Prostate gland (tissue), 2 donors: ENCODE measurements around the gene CRADD. TPM values are rescaled to one million over a fixed set of nuclear protein-coding genes. Genes with fewer than 3 reads are reported as not detected.

Source experiments
- DNase-seq: peaks from one replicate; pipeline ENCODE4 v3.0.0-alpha.2; 2019; ENCODE audit warnings: low spot score
- H3K27ac ChIP-seq, 2 donors: fragments of 200-600 bp; sonication (generic); 2 replicates each; pipeline ENCODE4 v1.5.1; 2017 to 2019
- H3K27me3 ChIP-seq: fragments of 200-600 bp; sonication (generic); replicated peaks from 2 replicates; pipeline ENCODE4 v1.5.1; 2019; ENCODE audit not compliant: insufficient read depth
- H3K36me3 ChIP-seq, 2 donors: fragments of 200-600 bp; sonication (generic); 1 replicate in 1 of 2; 2 replicates in 1 of 2; pipeline versions ENCODE4 v1.5.1 to v1.8.1; 2017 to 2019
- H3K4me1 ChIP-seq: fragments of 200-600 bp; sonication (generic); replicated peaks from 2 replicates; pipeline ENCODE4 v1.5.1; 2019
- H3K4me3 ChIP-seq, 2 donors: fragments of 200-600 bp; sonication (generic); 2 replicates each; pipeline ENCODE4 v1.5.1; 2017 to 2019
- H3K9me3 ChIP-seq: fragments of 200-600 bp; sonication (generic); 2 replicates; pipeline ENCODE4 v1.5.1; 2017
- POLR2A ChIP-seq: fragments of 450-650 bp; IDR thresholded peaks from one replicate; pipeline ENCODE4 v1.6.1; 2016; ENCODE audit warnings: antibody characterized with exemption, mild to moderate bottlenecking
- POLR2AphosphoS5 ChIP-seq: sonication (generic); formaldehyde crosslinking; IDR thresholded peaks from one replicate; pipeline ENCODE4 v1.6.1; 2017; ENCODE audit warnings: antibody characterized with exemption
- WGBS: methylation state at CpG from one replicate; pipeline ENCODE4 v1.1.5; 2018; 5-methylcytosine and 5-hydroxymethylcytosine counted together
- intact Hi-C: fragments of 100-400 bp; cut with DNase I; formaldehyde crosslinking; loops from one replicate; pipeline ENCODE4 v1.14.2; 2022
- total RNA-seq, 2 donors: library from RNA; depleted of rRNA; stranded (reverse); fragments of >200 nt; gene quantifications; one replicate each; pipeline ENCODE4 v1.1.0, GENCODE V29; 2016
- TF ChIP-seq, protein P1 (sequence below), 4 experiments: fragments of 200-600 bp in 2 of 4; fragments of 450-650 bp in 2 of 4; sonication (generic) in 2 of 4; IDR thresholded peaks; 1 replicate in 3 of 4; 2 replicates in 1 of 4; pipeline ENCODE4 v1.5.1; 2016 to 2019; ENCODE audit warnings: antibody characterized with exemption in 4 of 4, mild to moderate bottlenecking in 2 of 4, moderate library complexity in 2 of 4

CRADD gene
- total RNA-seq, 2 donors from 2014 or later = 38.9 to 42.4 TPM

DNA sequence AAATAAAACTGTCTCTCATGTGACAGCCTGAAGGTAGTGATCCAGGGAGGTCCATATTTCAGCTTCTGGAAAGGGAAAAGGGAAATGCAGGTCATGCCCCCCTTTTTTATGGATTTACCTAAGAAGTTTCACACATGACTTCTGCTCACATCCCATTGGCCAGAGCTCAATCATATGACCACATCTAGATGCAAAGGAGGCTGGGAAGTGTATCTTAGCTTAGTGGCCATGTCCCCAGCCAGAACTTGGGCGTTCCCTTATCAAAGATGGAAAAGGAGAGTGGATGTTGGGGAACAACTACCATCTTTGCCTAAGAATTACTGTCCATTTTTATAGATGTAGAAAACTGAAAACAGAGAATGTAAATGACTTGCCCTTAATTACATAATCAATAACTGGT is 26.5 kb upstream of the CRADD start:
- H3K9me3 ChIP-seq = no peaks in the 10 kb centered on the region
- intact Hi-C loops = no loop called here
- TF ChIP-seq POLR2A (no peak), POLR2AphosphoS5 (no peak)
- TF ChIP-seq, protein P1, sequence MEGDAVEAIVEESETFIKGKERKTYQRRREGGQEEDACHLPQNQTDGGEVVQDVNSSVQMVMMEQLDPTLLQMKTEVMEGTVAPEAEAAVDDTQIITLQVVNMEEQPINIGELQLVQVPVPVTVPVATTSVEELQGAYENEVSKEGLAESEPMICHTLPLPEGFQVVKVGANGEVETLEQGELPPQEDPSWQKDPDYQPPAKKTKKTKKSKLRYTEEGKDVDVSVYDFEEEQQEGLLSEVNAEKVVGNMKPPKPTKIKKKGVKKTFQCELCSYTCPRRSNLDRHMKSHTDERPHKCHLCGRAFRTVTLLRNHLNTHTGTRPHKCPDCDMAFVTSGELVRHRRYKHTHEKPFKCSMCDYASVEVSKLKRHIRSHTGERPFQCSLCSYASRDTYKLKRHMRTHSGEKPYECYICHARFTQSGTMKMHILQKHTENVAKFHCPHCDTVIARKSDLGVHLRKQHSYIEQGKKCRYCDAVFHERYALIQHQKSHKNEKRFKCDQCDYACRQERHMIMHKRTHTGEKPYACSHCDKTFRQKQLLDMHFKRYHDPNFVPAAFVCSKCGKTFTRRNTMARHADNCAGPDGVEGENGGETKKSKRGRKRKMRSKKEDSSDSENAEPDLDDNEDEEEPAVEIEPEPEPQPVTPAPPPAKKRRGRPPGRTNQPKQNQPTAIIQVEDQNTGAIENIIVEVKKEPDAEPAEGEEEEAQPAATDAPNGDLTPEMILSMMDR (IDR thresholded peaks at IDR 0.05) = no peak
- H3K27ac ChIP-seq = no peak overlapping the region
- H3K4me1 ChIP-seq = no peaks in the 10 kb centered on the region
- H3K4me3 ChIP-seq = no peak overlapping the region
- 97% methylated on average over 1 of the region's 1 CpG for WGBS
- no peaks in the 10 kb centered on the region for H3K27me3 ChIP-seq
- DNase-seq = no peak
- H3K36me3 ChIP-seq = no peaks in the 10 kb centered on the region

GRCh38 chr12:93653079-93653478 is 24.1 kb upstream of the CRADD start:
- intact Hi-C loops = no loop called here
- Histone ChIP-seq H3K9me3 (no peaks in the 10 kb centered on the region), H3K27me3 (no peaks in the 10 kb centered on the region), H3K4me3 (no peak overlapping the region), H3K4me1 (no peaks in the 10 kb centered on the region), H3K36me3 (no peaks in the 10 kb centered on the region), H3K27ac (no peak overlapping the region)
- DNase-seq = no peak
- 95% methylated on average over 3 of the region's 3 CpGs for WGBS
- TF ChIP-seq, protein P1 (IDR thresholded peaks at IDR 0.05) = no peak
- TF ChIP-seq POLR2A (no peak), POLR2AphosphoS5 (no peak)

GRCh38 chr12:93653712-93654111 is 23.5 kb upstream of the CRADD start:
- WGBS = 70% methylated on average over 3 of the region's 3 CpGs
- DNase-seq = no peak
- H3K27ac ChIP-seq = no peak overlapping the region
- H3K4me1 ChIP-seq = no peaks in the 10 kb centered on the region
- H3K4me3 ChIP-seq = no peak overlapping the region
- no peaks in the 10 kb centered on the region for H3K9me3 ChIP-seq
- no peaks in the 10 kb centered on the region for H3K27me3 ChIP-seq
- intact Hi-C loops = no loop called here
- TF ChIP-seq POLR2AphosphoS5 = no peak
- no peaks in the 10 kb centered on the region for H3K36me3 ChIP-seq

DNA sequence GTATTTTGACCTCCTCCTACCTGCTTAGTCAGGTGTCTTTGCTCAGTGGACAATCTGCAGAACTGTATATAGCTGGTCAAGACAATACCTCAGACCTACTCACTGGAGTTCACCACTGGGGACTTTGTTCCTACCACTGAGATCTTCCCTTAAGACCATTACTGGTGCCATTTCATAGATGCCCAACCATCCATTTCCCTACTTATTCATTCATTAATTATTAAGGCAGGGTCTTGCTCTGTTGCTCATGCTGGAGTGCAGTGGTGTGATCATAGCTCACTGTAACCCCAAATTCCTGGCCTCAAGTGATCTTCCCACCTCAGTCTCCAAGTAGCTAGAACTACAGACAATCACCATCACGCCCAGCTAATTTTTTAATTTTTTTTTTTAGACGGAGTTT is 22.8 kb upstream of the CRADD start:
- intact Hi-C loops = no loop called here
- 96% methylated on average over 2 of the region's 2 CpGs for WGBS
- Histone ChIP-seq H3K4me1 (no peaks in the 10 kb centered on the region), H3K36me3 (no peaks in the 10 kb centered on the region), H3K4me3 (no peak overlapping the region), H3K27ac (no peak overlapping the region), H3K27me3 (no peaks in the 10 kb centered on the region), H3K9me3 (no peaks in the 10 kb centered on the region)
- TF ChIP-seq, protein P1 (IDR thresholded peaks at IDR 0.05) = no peak
- TF ChIP-seq POLR2A = no peak
- TF ChIP-seq POLR2AphosphoS5 = no peak
- DNase-seq = no peak

DNA sequence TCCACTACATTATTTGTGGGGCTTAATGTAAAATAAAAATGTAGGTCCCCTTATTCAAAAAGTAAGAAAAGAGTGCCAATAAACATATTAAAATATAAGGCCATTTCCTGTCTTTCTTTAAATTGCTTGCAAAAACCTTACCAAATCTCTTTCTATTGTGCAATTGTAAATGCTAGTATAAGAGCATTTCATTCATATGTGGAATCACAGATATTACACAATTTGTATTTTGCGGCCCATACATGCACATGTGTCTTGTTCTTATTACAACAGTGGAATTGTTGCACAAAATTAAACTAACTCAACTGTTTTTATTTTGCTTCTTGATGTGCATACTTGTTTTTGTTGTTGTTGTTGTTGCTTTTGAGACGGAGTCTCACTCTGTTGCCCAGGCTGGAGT is 20.1 kb upstream of the CRADD start:
- WGBS = 98% methylated on average over 2 of the region's 2 CpGs
- no peak for DNase-seq
- TF ChIP-seq POLR2A (no peak), POLR2AphosphoS5 (no peak)
- TF ChIP-seq, protein P1 (IDR thresholded peaks at IDR 0.05) = no peak
- Histone ChIP-seq H3K9me3 (no peaks in the 10 kb centered on the region), H3K27me3 (no peaks in the 10 kb centered on the region), H3K27ac (no peak overlapping the region), H3K4me1 (no peaks in the 10 kb centered on the region), H3K36me3 (no peaks in the 10 kb centered on the region), H3K4me3 (no peak overlapping the region)
- intact Hi-C loops = no loop called here
